Gastrocnemius medialis (tissue), 4 donors: ENCODE data around the gene ICOSLG. TPM values are rescaled to one million over a fixed set of nuclear protein-coding genes. Genes with fewer than 3 reads are reported as not detected.

Experiments used
- ATAC-seq, 2 donors: fragments of 150-250 bp; one replicate each; pipeline ENCODE4 v1.9.1; 2016
- DNase-seq, 2 donors: peaks; one replicate each; pipeline ENCODE4 v3.0.0-alpha.2; 2019
- H3K27ac ChIP-seq, 4 donors: fragments of 200-600 bp; sonication (generic); 1 replicate in 1 of 4; 2 replicates in 3 of 4; pipeline ENCODE4 v1.5.1; 2016 to 2018; ENCODE audit warnings: mild to moderate bottlenecking in 2 of 4, moderate library complexity in 1 of 4
- H3K27me3 ChIP-seq, 3 donors: fragments of 200-600 bp; sonication (generic) in 2 of 3; 1 replicate in 1 of 3; 2 replicates in 2 of 3; pipeline versions ENCODE4 v1.5.1 to v1.6.0; 2016 to 2019; ENCODE audit warnings: mild to moderate bottlenecking in 1 of 3, moderate library complexity in 1 of 3
- H3K36me3 ChIP-seq, 2 donors: fragments of 200-600 bp; sonication (generic) in 1 of 2; one replicate each; pipeline ENCODE4 v1.5.1; 2017 to 2018
- H3K4me1 ChIP-seq, 2 donors: fragments of 200-600 bp; sonication (generic) in 1 of 2; one replicate each; pipeline ENCODE4 v1.5.1; 2016 to 2017; ENCODE audit warnings: mild to moderate bottlenecking in 2 of 2
- H3K4me3 ChIP-seq, 4 donors: fragments of 200-600 bp; sonication (generic) in 3 of 4; 1 replicate in 1 of 4; 2 replicates in 3 of 4; pipeline ENCODE4 v1.5.1; 2016 to 2019; ENCODE audit warnings: mild to moderate bottlenecking in 2 of 4
- H3K9me3 ChIP-seq, 3 donors: fragments of 200-600 bp; sonication (generic) in 2 of 3; 1 replicate in 1 of 3; 2 replicates in 2 of 3; pipeline ENCODE4 v1.5.1; 2016 to 2019
- CTCF ChIP-seq, 5 experiments: fragments of 450-650 bp in 3 of 5; fragments of 200-600 bp in 2 of 5; sonication (generic) in 2 of 5; IDR thresholded peaks in 4 of 5; conservative IDR thresholded peaks in 1 of 5; 1 replicate in 4 of 5; 2 replicates in 1 of 5; pipeline ENCODE4 v1.5.1; 2016 to 2019; ENCODE audit warnings: antibody characterized with exemption in 5 of 5, mild to moderate bottlenecking in 3 of 5, moderate library complexity in 3 of 5
- POLR2A ChIP-seq, 2 donors: fragments of 450-650 bp; IDR thresholded peaks; one replicate each; pipeline ENCODE4 v1.6.1; 2017; ENCODE audit warnings: antibody characterized with exemption in 2 of 2, mild to moderate bottlenecking in 2 of 2, moderate library complexity in 2 of 2
- in situ Hi-C, 4 donors: fragments of 200-750 bp; cut with MboI; loops; one replicate each; pipeline versions ENCODE4 v1.15.0 to v1.8.0; 2017; ENCODE audit warnings: low sequenced_read_pairs in 4 of 4
- intact Hi-C: fragments of 100-400 bp; cut with DNase I; formaldehyde crosslinking; loops from one replicate; pipeline ENCODE4 v1.15.1; 2023; ENCODE audit warnings: low total_unique reads
- total RNA-seq, 4 donors: library from RNA; depleted of rRNA; stranded (reverse); fragments of >200 nt; gene quantifications; one replicate each; pipeline versions ENCODE4 v1.1.0 to v1.2.3, GENCODE V29; 2016

ICOSLG gene
- total RNA-seq, 4 donors from 2014 or later, result 0.17 to 1.6 (median 0.75) TPM; not detected in 1

GRCh38 chr21:44281801-44282200 is 41.1 kb upstream of the ICOSLG start:
- H3K4me3 ChIP-seq, result no peak overlapping the region
- intact Hi-C loops, result no loop called here
- DNase-seq (no peak), ATAC-seq (no peak)
- no peak overlapping the region for H3K27ac ChIP-seq
- H3K36me3 ChIP-seq, result no peaks in the 10 kb centered on the region
- no peak for TF ChIP-seq POLR2A (IDR thresholded peaks at IDR 0.05)
- TF ChIP-seq CTCF (IDR thresholded peaks at IDR 0.05 in 4 of 5, conservative IDR thresholded peaks at IDR 0.05 in 1 of 5), result no peak
- in situ Hi-C loops, result no loop called here
- no peaks in the 10 kb centered on the region for H3K9me3 ChIP-seq
- H3K27me3 ChIP-seq, result peaks cover 5 to 10% (median 7%) of the 10 kb centered on the region in 3 donors
- no peaks in the 10 kb centered on the region for H3K4me1 ChIP-seq

- TF ChIP-seq POLR2A (IDR thresholded peaks at IDR 0.05), result no peak
- TF ChIP-seq CTCF (IDR thresholded peaks at IDR 0.05 in 4 of 5, conservative IDR thresholded peaks at IDR 0.05 in 1 of 5), result no peak
- in situ Hi-C loops, result no loop called here
- DNase-seq, result no peak
Measured at GRCh38 chr21:44279354-44280260, 38.9 kb upstream of the ICOSLG start.

DNA sequence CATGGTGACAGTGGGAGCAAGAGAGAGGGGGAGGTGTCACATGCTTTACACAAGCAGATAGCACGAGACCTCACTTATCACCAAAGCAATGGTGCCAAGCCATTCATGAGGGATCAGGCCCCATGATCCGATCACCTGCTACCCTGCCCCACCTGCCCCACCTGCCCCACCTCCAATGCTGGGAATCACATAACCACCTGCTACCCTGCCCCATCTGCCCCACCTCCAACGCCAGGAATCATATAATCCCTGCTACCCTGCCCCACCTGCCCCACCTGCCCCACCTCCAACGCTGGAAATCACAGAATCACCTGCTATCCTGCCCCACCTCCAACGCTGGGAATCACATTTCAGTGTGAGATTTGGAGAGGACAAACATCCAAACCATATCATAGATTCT is 34.3 kb upstream of the ICOSLG start:
- ATAC-seq (no peak), DNase-seq (no peak)
- no peak overlapping the region for H3K27ac ChIP-seq
- H3K4me1 ChIP-seq, result no peaks in the 10 kb centered on the region
- intact Hi-C loops, result no loop called here
- no peaks in the 10 kb centered on the region for H3K27me3 ChIP-seq
- H3K9me3 ChIP-seq, result no peaks in the 10 kb centered on the region
- in situ Hi-C loops, result no loop called here
- TF ChIP-seq POLR2A (IDR thresholded peaks at IDR 0.05) (no peak), CTCF (IDR thresholded peaks at IDR 0.05 in 4 of 5, conservative IDR thresholded peaks at IDR 0.05 in 1 of 5) (no peak)
- H3K4me3 ChIP-seq, result no peak overlapping the region
- no peaks in the 10 kb centered on the region for H3K36me3 ChIP-seq

More at GRCh38 chr21:44279354-44280260, 38.9 kb upstream of the ICOSLG start:
- Histone ChIP-seq H3K4me3 (no peak overlapping the region), H3K27me3 (no peaks in the 10 kb centered on the region), H3K27ac (no peak overlapping the region), H3K36me3 (no peaks in the 10 kb centered on the region), H3K4me1 (no peaks in the 10 kb centered on the region), H3K9me3 (no peaks in the 10 kb centered on the region)
- ATAC-seq, result no peak
- intact Hi-C loops, result no loop called here

GRCh38 chr21:44273046-44273445 is 32.3 kb upstream of the ICOSLG start:
- Histone ChIP-seq H3K27ac (no peak overlapping the region), H3K4me1 (no peaks in the 10 kb centered on the region), H3K9me3 (no peaks in the 10 kb centered on the region), H3K4me3 (no peak overlapping the region), H3K36me3 (no peaks in the 10 kb centered on the region), H3K27me3 (no peaks in the 10 kb centered on the region)
- in situ Hi-C loops, result no loop called here
- TF ChIP-seq CTCF (IDR thresholded peaks at IDR 0.05 in 4 of 5, conservative IDR thresholded peaks at IDR 0.05 in 1 of 5) (no peak), POLR2A (IDR thresholded peaks at IDR 0.05) (no peak)
- DNase-seq, result no peak
- intact Hi-C loops, result no loop called here
- ATAC-seq, result no peak
